ENCODE measurements around the gene COIL.
A peak's percentile ranks its signal among the peaks of the same experiment; 100 is the strongest.
"Not testable (repeated sequence)": the region's sequence is repeated elsewhere in the genome, so short reads cannot be mapped to it uniquely, and the experiment has no call there.

The COIL gene

DNA sequence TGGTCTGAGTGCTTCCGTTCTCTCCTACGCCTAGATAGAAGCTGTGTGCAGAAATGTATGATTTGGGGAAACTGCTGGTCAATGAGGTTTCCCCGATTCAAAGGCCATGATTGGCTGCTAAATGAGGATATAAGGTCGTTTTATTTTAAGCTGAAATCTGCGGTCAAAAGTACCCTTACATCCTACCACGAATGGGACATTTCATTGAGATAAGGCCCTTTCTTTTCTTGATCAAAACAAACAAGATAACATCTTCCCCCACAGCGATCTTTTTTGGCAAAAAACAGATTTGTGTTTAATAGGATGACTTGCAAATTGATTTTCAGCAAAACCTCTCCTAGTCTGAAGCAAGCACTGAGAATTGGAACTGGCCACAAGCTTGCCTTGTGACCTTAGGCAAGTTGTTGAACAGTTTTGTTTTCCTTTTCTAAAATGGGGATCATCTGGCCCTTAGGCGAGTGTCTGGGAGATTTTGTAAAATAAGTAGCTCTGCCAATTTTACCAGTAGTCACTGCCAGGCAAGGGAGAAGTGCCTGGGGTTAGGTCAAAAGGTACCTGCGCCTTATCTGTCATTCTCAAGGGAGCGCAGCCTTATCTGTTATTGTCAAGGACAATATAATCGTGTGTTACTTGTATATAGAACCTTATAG is 17.7 kb upstream of the COIL start:
- DNase-seq, result peak; percentile 28

DNA sequence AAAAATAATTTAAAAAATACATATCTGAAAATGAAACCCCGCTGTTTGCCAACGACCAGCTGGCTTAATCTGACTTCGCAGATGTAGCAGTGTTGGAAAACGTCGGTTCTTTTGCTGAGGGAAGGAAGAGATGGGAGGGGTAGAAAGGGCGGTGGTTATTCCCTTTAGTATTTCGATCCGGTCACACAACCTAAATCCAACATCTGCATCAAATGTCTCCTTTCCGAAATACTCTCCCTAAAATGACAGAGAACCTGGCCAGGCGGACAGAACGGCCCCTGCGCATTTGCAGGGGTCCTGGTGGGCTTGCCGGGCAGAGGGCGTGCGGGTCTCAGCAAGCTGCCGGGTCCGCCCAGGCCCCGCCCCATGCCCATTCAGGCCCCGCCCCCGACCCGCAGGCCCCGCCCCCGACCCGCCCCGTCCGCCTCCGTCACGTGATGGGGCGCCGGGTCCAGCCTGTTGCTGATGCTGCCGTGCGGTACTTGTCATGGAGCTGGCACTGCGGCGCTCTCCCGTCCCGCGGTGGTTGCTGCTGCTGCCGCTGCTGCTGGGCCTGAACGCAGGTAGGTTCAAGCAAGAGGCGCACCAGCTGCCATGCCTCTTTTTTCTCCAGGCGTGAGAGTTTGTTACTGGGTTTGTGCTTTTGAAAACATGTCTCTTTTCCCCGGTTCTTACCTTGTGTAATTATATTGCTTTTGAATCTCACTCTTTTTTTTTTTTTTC is 17.0 kb upstream of the COIL start, which contains the start of gene SCPEP1:
SCPEP1 (plus strand) TSS at position 459 of the 723 bp plus-strand sequence; CDS start at position 488, 29 bp downstream.
- DNase-seq, result peak; percentile 78

DNA sequence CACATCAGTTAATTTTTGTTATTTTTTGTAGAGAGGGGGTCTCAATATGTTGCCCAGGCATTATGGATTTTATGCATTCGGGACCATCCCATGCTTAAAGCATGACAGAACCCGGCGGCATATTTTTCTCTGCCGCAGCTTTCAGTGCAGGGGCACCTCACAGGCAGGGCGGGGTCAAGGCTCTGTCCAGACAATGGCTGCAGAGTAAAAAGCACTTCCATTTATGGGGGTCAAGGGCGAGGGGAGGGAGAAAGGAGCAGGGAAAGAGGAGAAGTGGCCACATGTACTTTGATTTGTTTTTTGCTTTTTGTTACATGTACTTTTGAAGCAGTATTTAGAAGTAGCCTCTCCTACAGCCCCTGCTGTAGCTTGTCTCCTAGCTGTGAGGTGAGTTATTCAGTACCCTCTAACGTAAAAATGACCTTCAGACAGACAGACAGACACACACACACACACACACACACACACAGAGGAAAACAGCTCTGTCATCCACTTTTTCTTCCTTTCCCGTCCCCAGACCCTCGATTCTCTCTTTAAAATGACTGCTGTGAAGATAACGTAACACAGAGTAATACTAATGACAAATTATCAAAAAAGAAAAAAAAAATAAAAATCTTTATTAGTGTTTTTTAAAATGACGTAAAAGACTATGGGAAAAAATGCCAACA is 16.2 kb upstream of the COIL start:
- no peak for DNase-seq

DNA sequence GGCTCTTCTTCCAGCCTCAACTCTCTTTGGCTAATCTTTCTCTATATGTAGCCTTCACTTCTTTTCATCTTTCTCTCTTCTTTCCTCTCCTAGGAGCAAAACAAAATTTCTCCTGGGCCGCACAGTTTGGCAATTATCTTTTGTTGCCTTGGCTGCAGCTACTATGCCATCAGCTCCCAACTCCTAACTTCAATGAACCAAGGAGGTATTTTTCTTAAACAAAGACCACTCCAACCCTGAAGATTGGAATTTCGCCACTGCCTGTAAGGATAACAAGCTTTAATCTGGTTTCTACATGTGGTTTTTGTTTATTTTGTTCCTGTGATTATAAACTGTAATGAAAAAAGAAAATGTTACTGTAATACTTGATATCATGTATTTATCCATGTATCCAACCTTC is 14.8 kb upstream of the COIL start:
- no peak for DNase-seq

DNA sequence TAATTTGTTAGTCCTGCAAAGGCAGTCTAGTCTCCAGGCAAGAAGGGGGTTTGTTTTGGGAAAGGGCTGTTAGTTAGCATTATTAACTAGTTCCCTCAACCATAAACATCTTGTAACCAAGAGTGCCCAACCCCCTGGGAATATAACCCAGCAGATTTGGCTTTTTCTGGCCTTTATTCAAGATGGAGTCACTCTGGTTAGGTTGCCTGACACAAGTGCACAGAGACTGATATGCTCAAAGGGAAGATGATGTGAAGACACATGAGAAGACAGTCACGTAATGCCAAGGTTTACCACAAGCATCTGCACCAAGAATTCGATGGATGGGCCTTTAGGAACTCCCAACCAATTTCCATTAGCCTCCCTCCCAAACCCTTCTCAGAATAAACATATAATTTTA is 13.2 kb upstream of the COIL start:
- no peak for DNase-seq

DNA sequence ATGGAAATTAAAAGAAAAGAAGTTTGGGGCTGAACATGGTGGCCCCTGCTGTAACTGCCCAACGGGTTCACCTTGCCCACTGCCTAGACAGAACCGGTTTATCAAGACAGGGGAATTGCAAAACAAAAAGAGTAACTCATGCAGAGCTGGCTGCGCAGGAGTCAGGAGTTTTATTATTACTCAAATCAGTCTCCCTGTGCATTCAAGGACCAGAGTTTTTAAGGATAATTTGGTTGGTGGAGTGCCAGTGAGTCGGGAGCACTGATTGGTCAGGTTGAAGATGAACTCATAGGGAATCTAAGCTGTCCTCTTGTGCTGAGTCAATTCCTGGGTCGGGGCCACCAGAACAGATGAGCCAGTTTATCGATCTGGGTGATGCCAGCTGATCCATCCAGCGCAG is 12.7 kb upstream of the COIL start:
- no peak for DNase-seq

DNA sequence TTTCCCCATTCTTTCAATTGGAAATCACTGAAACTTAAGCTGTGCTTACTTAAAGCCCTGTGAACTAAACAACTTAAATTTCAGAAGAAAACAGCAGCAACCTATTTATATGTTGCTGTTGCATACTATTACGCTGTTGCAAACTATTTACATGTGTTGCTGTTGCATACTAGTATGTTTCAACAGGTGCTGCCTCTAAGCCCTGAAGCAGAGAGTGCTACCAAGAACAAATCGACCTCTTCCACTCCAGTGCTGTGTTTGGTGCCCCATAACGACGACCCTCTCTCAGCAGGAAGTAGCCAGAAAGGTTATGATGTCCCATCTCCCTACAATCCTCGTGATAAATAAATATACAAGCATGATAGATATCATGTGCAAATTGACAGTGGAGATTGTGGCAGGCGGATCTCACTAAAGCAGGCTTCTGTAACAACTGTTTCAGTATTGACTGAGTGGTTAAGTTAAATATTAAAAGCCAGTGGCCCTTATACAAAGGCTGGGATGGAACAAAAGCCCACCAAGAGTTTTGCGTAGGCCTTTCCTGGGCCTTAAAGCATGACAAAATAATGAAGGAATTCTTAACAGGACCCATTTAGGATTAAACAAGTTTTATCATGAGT is 11.4 kb upstream of the COIL start:
- no peak for DNase-seq

DNA sequence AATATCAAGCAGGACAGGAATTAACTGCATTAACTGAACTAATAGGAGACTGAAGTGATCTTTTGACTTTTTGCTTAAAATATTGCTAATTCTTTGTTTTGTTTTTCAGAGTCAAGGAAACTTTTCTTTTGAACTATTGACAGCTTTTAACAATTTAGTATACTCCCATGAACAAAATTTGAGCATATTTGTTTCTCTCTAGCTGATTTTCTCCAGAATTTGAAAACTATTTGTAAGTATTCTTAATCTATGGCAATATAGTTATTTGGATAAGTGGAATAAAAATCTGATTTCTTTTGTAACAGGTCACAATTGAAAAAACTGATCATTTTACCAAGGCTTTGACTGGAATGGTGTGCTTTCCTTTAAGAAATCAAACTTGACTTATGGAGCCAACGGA is 10.1 kb upstream of the COIL start:
- no peak for DNase-seq

DNA sequence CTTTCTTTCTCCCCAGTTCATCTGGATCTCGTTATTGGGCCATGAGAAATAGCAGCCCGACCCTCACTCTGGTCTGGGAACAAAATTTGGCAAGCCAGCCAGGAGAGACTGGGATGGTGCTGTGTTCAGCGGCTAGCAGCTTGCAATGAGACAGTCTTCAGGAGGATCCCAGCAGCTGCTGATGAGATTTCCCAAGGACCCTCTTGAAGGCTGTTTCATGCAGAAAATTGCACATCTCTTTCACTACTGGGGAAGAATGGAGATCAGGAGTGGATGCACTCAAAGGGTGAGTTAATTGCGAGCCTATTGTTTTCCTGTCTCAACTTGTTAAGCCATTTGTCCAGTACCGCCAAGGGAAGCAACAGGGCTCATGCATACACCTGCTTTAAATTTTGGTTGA is 5.5 kb upstream of the COIL start:
- no peak for DNase-seq

DNA sequence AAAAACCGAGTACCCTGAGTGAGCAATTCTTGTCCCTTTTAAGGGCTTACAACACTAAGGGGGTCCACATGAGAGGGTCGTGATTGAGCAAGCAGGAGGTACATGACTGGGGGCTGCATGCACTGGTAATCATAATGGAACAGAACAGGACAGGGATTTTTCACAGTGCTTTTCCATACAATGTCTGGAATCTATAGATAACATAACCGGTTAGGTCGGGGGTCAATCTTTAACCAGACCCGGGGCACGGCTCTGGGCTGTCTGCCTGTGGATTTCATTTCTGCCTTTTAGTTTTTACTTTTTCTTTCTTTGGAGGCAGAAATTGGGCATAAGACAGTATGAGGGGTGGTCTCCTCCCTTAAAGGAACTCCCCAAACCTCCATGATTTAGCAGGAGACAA is 4.8 kb upstream of the COIL start:
- not testable (repeated sequence) for DNase-seq

DNA sequence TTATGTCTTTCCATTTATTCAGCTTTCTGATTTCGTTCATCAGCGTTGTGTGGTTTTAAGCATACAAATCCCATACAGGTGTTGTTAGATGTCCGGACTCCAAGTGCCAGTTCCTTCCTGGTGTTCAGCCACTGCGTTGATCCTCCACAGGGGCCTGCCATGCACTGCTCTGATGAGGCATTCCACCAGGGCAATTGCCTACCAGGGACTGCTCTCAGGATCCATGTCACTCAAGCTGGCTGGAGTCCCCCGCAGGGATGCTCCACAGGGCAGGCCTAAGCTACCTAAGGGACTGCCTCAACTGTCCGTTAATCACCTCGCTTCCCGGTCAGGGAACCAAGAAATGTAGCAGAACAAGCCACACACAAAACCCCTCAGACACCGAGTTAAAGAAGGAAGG is 4.4 kb upstream of the COIL start:
- DNase-seq, result not testable (repeated sequence)

DNA sequence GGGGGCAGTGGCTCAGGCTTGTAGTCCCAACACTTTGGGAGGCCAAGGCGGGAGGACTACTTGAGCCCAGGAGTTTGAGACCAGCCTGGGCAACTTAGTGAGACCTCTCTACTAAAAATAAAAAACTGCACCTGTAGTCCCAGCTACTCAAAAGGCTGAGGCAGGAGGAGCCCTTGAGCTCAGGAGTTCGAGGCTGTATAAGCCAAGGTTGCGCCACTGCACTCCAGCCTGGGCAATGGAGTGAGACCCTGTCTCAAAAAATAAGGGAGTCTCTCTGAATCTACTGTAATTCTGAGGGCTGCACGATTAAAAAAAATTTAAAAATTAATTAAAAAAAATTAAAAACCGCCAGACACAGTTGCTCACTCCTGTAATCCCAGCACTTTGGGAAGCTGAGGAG is 3.9 kb downstream of the COIL start:
- DNase-seq, result no peak

DNA sequence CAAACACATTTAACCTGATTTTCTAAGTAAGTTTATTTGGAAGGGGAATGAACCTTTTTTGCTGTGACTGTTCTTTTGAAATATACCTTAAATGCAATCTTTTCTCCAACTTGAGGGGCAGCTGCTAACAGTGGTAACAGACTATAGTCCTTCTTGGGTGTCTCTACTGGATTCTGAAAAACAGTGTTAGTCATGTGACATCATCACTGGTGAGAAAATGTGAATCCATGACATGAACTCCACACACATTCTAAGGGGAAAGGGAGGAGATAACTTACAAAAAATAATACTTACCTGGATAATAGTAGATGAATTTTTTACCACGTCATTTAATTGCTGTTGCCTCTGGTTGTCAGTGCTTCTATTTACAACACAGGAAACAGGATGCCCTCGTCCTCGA is 11.3 kb downstream of the COIL start:
- no peak for DNase-seq

DNA sequence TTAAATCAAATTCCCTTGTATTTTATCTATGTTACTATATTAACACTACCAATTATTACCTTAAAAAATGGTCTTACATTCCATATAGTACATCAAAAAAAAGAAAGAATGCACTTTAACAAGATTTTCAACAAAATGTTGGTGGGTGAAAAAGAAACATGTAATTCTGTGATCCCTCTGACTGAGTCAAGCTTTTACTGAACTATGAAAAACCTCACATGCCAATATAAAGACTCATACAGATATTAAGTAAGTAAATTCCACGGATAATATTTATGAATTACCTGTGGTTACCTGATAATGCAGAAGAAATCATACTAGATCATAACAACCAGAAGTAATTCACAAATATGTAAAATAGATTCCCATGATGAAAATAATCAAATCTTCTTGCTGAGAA is 12.4 kb downstream of the COIL start:
- DNase-seq, result no peak

DNA sequence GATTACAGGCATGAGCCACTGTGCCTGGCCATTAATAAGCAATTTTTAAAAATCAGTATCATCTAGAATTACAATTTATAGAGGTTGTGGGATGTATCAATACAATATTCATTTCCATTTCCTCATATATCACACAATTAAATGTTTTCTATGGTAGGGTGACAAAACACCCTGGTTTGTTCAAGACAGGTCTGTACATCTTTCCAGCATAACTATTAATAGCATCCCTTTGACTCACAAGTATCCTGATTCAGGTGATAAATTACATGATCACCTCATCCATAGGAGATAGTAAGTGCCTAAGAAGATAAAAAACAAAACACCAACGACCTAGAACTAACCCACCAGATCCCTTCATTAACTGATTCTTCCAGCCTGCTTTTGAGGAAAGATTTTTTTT is 13.1 kb downstream of the COIL start:
- no peak for DNase-seq

DNA sequence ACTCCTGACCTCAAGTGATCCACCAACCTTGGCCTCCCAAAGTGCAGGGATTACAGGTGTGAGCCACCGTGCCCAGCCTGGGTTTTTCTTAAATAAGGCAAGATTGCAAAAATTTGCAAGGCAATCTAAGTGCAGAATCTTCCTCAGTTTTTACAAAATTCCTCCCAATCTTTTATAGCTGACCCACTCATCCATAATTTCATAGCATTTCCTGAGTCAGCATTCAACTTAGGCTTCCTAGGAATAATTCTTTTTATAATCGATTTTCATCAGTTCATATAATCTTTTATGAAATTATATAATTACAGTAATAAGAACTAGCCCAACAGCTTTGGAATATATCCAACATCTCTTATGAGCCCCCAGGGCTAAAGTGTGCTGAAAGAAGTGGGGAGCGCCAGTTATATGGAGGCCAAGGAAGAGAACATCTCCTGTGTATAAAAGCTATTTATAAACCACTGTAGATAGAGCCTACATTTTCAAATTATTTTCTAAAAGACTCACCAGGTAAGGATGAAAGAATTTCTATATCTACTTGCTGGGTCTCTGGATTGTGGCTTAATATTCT is 14.8 kb downstream of the COIL start:
- DNase-seq, result no peak

DNA sequence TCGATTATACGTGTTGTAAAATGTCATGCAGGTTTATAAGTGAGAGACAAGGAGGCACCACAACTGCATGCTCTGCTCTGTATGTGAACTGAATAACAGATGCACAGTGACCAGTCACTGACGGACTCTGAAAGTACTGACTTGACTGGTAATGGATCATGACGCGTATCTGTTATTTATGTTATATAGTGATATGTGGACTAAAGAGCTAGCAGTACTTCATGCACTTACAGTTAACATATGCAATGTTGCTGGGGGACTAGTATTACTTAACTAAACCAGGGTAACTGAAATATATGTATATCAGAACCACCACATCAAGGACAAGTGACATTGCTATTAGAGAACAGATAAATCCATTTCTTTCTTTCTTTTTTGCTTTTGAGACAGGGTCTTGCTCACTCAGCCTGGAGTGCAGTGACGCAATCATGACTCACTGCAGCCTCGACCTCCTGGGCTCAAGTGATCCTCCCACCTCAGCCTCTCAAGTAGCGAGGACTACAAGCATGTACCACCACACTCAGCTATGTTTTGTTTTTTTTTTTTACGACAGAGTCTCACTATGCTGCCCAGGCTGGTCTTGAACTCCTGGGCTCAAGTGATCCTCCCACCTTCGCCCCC is 17.2 kb downstream of the COIL start:
- no peak for DNase-seq

DNA sequence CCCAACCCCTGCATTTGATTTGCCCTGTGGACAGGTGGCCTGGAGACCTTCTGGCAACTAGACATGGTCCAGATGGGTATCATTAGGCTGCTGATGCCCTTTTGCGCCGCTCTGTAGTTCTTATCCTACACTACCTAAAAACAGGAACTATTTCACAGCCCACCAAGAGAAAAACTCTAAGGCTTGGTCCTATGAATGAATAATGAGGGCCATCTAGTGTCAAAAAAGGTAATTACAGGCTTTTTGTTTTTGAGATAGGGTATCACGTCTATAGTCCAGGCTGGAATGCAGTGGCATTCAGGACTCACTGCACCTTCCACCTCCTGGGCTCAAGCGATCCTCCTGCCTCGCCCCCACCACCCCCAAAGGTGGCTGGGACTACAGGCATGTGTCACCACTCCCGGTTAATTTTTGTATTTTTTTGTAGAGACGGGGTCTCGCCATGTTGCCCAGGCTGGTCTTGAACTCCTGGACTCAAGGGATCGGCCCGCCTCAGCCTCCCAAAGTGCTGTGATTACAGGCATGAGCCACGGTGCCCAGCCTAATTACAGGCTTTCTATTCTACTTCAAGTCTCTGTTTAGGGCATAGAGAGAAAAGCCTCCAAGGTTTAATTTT is 20.9 kb downstream of the COIL start:
- peak; percentile 62 for DNase-seq

DNA sequence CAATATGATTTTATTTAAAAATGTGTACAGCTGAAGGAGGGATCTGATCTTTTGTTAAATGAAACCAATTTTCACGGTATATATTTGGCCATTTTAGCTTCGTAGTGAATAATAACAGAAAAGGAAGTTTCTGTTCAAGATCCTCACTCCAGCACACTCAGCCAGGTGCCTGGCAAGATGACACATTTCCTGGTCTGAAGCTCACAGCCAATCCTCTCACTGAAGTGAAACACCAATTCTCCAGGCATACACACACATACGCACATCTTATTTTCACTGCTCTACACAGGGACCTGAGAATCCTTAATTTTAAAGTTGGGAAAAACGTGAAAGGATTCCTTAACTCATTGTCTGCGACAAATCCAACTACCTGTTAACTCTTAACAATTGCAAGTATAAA is 22.6 kb downstream of the COIL start:
- DNase-seq, result not testable (repeated sequence)

DNA sequence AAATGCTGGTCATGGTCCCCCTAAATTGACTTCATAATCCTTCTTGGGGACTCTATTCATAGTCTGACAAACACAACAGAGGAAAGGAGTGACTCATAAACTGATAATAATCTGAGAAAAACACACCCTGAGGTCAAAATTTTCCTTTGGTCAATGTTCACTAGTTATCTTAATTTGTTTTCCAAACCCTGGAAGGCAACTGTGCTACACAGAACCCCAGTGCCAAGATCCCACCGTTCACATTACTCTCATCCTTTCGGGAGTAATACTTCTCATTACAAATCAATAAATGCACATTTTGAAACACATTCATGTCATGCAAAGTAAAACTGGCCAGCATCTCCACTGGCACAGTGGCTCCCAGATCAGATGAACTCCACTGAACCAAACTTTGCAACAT is 23.2 kb downstream of the COIL start:
- no peak for DNase-seq

DNA sequence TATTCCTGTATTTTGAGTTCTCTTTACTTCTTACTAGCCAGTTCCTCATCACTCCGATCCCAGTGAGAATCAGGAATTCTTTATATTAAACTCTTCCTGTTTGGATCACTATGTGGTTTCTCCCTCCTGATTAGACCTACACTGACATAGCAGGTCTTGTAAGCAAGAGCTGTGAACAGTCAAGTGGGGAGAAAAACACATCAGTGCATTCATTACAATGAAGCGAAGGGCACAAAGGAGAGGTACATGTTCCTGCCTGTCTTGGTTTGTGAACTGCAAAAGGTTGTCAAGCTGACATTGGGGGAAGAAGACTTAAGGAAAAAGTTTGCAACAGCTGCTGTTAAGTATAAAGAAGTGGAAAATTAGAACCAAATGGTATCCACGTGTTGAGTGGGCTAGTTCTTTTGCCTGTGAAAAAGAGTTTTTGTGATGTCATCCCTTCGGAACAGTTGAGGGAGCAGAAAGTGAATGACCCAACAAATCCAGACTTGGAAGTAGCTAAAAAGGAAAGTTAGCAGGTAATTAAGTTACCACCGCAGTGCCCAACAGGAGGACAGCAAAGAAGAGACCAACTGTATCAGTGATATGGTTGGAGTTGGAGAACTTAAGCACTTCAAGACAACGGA is 24.0 kb downstream of the COIL start:
- DNase-seq, result no peak

DNA sequence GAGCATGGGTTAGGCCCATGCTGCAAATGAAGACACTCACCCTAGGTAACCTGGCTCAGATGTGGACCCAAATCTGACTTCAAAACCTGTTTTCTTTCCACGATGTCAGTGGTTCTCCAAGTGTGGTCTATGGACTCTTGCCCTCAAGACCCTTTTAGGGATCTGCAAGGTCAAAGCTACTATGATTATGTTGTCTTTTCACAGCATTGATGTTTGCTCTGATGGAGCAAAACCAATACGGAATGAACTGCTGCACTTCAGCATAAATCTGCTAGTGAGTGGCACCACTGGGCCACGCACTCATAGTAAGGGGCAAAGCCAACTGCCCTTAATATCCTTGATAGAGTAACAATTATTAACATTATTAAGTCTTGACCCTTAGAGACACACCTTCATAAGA is 25.4 kb downstream of the COIL start:
- DNase-seq, result no peak

Measured in CD4-positive, alpha-beta T cell treated with Interleukin-4 for 4 hours (primary cell).